Stimulated activated CD4-positive, alpha-beta T cell treated with anti-CD3 and anti-CD28 coated beads, TNF-alpha, amount 100 ng/mL, for 1 hour (primary cell): Measurements from ENCODE around the gene NIPAL3.

Experiments used
- DNase-seq, 3 donors: peaks; one replicate each; pipeline ENCODE4 v3.0.0-alpha.2; 2020; ENCODE audit warnings: low read depth in 3 of 3, low spot score in 1 of 3

Gene NIPAL3

DNA sequence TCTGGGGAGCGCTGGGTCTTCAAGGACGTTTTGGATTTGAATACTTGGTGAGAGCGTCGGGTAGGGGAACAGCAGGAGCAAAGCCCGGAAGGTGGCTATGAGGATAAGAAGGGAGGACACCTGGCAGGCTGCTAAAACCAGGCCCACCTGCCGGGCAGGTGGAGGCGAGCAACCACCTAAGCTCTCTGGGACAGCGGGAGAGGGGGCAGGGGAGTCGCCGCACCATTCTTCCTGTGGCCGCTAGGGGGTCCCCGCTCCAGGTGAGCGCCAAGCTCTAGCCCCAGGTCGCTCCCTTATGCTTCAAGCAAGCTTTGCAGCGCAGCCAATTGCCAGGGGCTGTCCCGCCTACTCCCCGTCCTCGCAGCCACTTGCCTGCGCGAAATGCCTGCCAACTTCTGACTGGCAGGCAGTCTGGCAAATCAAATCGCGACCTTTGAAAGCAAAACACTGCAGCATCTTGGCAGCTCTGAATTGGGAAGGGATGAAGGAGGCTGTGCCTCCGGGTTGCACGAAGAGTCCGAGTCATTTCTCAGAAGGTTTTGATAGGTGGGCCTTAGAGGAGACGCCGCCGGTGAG, at the start of gene NIPAL3:
NIPAL3 (plus strand) TSS at position 469 of the 576 bp plus-strand sequence. CDS start 3,746 bp downstream, outside the sequence.
- DNase-seq: peak; percentile 90 to 97 (median 91)

DNA sequence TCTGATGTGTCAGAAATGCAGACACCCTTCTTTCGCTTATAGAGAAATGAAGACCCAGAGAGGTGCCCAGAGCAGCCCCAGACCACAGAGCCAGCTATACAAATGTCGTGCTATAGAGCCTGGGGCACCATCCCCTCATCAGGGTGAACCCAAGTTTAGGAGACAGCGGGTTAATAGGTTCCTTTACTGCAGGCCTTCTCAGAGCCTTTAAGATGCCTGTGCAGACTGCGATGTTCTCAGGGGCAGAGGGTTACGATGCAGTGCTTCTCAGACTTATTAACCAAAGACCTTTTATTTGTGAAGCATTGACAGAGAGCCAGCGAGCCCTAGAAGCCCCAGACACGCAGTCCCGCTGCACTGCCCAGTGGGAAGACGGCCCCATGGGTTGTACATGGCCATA, 48.9 kb upstream of the NIPAL3 start:
- DNase-seq: no peak

DNA sequence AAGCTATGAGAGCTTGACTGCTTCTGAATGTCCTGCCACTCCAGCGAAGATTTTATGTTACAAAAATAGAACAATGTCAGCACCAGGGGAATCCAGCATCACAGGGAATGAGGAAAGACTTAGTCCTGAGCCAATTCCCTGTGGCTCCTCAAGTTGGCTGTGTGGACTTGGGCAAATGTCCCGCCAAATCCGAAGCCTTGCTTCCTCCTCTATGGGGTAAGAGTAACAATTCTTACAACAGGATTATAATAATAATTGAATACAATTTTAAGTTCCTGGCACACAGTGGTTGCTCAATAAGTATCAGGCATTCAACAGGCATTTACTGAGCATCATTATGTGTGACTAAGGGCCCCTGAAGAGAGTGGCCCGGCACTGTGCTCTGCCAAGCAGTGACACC, 46.4 kb upstream of the NIPAL3 start:
- no peak for DNase-seq

DNA sequence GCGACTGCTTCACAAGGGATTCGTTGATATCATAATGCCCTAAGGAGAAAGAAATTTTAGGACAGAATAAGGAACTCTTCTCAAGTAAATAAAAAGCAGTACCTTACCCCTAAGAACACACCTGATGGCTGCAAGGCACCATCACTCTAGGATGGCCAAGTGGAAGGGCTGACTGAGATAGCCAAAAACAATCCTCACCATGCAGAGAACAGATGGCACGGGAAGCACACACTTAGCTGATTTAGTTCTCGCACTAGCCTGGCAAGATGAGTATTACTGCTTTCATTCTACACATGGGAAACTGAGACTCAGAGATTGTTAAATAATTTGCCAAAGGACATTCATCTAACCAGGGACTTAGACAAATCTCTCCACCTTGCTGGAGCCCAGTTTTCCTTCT, 45.8 kb upstream of the NIPAL3 start:
- DNase-seq: no peak

DNA sequence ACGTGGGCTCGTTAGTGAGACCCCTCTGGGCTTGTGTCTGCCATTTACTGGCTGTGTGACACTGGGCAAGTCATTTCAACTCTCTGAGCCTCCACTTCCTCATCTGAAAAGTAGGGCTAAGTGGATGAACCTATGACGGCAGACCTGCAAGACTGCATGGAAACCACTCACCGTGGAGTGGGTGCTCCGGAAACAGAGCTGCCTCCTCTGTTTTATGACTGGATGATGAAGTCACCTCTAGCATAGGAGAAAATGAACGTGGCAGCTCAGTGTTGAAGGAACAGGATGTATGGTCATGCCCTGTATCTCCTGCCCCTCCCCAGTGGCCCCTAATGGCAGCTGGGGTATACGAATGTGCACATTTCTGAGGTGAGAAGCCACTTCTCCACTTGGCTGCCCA, 42.6 kb upstream of the NIPAL3 start:
- no peak for DNase-seq

DNA sequence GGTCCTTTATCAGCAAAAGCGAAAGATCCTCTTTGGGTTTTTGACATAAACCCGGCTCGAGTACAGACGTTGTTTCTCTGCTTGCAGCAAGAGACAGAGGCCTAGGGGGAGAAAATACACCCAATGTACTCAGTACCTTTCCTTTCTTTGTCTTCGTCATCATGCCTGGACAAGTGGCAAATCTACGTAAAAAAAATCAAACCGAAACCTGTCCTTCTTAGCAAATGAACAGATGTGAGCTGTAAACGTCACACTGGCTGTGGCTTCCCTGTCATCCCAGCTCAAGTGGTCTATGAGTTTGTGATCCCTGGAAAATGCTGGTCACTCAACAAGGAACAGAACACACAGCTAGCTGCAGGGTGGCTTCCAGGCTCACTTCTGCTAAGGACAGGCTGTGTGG, 41.9 kb upstream of the NIPAL3 start:
- DNase-seq: no peak

DNA sequence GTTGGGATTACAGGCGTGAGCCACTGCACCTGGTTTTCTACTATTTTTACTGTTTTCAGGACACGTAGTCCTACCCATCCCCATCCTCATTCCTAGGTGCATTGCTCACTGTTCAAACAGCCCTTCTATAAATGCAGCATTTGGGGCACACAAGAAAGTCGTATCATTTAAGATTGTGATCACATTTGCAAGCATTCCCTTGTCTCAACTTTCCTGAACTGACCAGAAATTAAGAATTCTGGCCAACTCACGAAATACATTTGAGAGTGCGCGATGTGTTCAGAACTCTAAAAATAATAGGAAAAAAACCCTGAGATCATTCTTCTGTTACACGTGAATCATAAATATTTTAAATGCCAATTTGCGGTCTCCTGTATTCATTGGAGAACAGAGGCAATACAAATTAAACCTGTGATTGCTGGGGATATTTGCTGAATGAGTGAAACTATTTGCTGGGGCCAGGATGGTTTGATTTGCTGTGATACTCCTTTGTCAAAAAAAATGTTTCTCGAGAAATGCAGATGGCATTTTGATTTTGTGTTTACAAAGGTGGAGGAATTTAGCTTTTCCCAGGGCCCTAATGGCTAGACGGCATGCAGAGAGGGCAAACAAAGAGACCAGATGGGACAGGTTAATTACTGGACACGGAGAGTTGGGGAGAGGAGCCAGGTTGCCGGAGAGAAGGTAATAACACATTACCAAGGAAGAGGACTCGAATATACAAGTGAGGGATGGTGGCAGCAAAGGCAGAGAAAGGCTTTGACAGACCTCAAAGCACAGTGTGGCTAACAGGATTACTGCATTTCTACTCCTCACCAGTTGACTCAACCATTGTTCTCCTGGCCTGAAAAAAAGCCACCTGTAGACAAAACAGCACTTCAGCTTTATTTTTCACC, 40.5 kb upstream of the NIPAL3 start:
- DNase-seq: no peak

DNA sequence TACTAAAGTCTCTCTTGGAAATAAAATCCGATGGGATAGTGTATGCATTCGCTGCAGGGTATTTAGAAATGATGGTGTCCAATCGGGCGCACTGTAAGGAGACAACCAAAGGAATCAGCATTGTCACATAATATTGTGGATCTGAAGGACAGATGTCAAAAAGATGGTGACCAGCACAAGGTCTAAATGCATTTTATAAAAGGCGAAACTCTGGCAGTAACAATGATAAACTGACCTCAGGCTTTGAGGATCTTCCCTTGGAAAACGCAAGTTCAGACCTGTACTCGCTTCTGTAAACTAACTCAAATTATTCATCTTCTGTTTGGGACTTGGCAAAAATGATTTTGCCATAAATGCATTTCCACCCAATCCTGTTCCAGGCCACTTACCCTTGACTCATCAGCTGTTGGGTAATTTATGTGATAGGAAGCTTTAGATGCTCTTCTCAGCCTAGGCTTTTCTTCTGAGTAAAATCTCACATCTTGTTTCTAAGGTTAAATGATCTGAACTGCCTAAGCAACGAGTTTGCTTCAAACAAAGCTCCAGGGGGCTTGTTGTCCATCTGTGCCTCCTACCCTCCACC, 35.8 kb upstream of the NIPAL3 start:
- DNase-seq: no peak

DNA sequence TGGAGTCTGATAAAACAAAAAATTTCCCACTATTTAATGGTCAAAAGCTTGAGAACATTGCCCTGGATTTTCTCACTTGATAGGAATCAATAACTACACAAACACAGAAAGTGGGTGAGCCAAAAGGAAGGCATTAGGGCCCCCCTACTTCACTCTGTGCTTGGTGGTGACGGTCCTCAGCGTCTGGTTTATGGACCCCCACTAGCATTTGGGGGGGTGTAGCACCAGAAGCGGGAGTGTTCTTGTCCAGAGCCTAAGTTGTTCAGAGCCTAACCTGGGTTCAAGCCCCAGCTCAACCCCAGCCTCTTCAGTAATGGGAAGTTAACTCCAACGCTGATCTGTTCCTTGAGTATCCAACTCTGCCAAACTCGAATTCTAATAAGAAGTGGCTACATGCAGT, 35.1 kb upstream of the NIPAL3 start:
- DNase-seq: no peak

DNA sequence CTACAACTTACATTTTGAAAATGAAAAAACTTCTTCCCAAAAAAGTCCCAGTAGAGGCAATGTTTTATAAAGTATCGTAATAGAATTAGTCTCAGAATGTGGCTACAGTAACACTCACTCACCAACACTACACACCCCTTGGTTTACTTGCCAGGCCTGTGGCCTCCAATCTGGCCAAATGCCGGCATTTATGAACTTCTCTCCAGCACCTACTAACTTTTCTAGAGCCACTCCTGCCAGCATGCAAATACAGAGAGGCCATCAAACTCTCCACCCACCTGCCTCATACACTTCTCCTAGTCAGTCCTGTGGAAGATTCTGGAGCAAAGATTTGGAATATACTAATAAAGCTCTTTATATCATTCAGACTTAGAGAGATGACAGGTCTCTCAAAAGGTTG, 34.3 kb upstream of the NIPAL3 start:
- no peak for DNase-seq

DNA sequence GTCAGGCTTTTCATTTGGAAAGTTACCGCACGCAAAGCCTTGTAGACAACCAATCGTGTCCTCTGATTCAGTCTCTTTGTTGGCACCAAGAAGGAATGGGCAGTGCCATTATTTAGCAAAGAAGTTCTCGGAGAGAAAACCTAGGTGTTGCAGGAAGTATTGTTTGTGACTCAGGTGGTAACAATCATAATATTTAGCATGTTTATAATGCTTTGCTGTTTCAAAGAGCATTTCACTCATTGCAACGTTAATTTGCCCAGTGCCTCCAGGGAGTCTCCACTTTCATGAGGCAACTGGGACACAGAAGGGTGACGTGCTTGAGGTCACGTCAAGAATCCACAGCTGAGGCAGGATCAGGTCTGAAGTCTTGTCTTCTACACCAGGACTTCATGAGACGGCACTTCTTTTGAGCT, 33.4 kb upstream of the NIPAL3 start:
- no peak for DNase-seq

DNA sequence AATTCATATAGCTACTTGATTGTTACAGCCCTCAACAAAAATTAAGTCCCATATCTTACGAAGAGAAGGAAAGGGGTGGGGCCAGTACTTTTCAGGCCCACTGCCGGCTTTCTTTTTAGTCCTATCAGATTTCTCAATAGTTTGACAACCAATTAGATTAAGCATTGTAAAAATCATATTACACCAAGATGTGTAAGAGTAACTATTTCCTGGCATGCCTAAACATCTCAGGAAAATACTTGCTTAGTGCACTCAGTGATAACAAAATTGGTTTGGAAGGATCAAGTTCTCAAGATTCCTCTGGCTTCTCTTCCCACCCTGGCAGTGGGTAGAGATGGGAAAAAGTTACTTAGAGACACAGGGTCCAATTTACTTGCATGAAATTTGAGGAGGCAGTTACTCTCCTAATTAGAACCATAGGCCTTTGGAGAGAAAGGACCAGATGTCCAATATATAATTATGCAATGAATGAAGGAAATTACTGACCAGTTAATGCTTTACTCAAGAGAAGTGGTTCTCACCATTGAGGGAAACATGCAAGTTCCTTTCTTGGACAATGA, 32.1 kb upstream of the NIPAL3 start:
- no peak for DNase-seq

DNA sequence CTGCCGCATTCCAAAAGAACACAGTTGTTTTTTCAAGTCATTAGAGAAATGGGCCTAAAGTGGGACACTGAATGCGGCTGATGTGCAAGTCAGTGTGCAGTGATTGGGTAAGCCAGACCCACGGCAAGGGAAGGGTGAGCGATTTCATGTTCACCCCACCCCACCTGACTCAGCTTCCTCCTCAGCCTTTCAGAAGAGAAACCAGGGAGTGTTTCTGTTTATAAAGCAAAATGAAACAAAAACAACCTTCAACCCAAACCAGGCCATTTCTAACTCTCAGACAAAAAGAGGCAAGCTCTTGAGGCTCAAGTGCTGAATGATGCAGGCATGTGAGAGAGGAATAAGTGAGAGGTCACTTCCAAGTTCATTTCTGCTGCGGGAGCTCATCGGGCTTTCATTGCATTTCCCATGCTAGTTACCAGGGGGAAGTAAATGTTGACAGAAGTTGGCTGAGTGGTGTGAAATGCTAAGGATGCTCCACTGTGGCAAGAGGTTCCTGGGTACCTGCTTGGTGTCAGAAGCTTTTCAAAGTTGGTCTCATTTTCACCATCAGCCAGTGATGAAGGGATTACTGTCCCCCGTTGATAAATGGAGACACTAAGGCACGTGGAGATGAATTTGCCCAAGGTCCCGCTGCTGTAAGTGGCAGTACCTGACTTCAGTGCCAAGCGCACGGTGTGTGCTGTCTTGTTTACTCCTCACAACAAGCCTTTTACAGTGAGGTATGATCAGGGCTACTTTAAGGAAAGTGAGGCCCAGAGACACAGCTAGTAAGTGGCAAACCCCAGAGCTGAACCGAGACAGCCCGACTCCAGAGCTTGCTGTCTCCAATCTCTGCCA, 31.1 kb upstream of the NIPAL3 start:
- DNase-seq: peak in 1 of 3 donors; percentile 12

DNA sequence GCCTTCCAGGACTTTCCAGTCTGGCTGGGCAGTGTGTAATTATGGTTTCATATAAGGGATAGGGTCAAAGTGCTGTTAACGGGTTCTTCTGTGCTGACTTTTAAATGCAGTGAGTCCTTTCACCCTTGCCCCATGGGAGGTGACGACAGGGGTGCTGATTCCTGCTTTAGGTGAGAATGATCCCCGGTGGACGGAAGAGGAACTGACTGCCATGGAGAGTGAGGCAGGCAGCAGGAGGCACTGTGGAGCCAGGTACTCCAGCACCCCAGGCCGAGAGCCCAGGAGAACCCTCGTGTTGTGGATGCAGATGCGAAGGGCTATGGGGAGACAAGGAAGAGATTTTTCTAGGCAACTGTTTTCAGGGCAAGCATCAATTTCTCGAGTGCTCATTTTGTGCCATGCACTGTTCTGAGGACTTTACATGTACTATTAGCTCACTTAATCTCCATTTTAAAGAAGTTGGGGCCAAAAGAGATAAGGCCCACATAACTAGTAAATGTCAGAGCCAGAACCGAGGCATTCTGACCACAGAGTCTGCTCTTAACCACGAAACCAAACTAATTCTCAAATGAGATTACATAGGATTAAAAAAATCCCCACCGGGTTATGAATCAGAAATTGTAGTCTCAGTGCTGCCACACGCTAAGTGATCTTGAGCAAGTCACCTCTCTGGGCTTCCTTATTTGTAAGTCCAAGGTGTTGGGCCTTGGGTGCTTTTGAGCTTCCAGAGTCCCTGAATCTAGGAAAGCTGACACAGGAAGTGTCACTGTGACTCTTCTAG, 30.3 kb upstream of the NIPAL3 start:
- DNase-seq: no peak

DNA sequence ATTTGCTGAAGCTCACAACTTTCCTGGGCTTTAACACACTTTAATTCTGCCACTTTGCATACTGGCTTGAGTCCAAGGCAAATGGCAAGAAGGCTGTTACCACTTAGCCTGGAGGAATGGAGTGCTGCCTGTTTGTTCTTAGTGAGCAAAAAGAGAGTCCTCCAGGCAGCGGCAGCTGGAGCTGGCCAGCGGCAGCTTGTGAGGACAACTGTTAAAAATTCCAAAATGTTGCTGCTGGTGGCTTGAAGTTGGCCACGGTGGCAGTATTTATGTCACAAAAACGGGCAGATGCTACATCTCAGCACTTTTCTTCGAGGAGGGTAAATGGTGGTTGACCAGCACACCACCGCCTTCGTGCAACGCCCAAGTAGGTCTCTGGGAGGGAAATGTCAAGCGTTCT, 29.4 kb upstream of the NIPAL3 start:
- DNase-seq: no peak

DNA sequence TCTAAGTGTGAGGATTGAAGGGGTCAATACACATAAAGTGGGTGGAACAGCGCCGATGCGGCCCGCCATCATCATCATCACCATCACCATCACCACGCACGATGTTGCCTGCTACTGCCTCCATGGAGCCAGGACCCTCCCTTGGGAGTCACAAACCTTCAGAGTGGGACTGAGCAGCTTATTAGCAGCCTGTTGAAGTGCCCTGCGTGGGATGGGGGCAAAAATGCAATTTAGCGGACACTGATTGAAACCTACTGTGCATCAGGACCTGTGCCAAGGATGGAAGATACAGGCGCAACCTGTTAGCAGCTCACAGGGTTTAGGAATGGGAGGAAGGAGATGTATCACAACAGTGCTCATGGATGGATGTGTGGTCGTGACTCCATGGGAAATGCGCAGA, 28.7 kb upstream of the NIPAL3 start:
- no peak for DNase-seq

DNA sequence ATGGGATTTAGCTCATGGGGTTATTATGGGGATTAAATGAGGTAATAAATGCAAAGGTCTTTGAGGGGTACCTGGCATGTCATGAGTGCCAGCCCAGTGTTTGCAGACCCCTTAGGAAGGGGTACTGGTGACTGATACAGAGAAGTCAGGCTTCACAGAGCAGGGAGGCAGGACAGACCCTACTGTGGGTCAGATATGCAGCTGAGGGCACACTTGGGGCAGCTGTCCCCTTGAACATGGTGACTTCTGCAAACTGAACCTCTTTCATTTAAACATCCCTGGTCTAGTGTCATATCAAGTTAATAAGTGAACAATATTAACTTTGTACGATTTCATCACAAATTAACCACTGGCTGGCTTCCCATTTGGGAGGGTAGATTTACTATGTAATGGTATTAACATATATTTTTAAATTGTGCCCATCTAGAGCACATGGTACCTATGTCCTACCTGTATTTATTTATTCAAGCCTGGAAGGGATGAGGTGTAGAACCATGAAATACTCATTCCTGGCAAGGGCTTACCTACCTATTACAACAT, 27.9 kb upstream of the NIPAL3 start:
- DNase-seq: no peak

DNA sequence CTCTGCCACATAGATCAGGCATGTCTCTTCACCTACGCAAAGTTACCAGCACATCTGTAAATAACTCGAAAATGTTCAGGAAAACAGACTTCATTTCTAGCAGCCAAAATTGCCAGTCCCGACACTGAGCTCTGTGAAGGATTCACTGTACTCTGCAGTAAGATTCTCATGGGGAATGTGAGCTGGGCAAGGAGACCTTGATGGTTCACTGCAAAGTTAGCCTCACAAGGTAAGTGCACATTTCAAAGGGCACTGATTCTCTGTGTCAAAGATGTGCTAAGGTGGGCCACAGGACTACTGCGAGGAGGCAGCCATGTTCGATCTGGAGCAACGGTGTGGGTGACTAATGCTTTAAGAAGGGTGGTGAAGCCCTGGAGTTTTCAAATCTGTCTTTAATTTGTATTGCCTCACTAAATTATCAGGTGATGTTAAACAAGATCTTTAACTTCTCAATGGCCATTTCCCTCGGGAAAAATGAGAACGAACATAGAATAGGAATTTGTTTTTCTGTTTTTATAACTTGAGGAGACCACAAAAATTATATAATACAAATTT, 27.2 kb upstream of the NIPAL3 start:
- no peak for DNase-seq

DNA sequence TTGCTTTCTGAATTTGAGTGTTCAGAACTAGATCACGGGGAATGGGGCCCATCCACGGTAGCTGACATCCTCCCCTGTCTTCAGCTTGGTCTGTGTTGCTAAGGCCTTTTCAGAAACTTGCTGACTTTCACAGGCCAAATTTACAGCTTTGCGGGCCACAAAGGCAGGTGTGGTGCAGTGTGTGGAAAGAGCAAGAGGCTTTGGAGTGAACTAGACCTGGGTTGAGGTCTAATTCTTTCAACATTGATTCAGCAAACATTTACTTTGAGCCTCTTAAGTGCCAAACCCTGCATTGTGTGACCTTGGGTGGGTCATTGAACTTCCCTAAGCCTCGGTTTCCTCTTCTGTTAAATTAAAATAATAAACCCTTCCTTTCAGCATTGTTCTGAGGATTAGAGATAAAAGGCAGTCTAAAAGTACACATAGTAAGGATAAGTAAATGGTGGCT, 26.3 kb upstream of the NIPAL3 start:
- no peak for DNase-seq
